HCT116 (cell line): Measurements from ENCODE around the gene GSN. TPM values are rescaled to one million over a fixed set of nuclear protein-coding genes. Genes with fewer than 3 reads are reported as not detected.

Source experiments
- ATAC-seq: fragments of 200-7000 bp; cut with Tn5 transposase; 2 replicates; pipeline ENCODE4 v1.9.1; 2020; ENCODE audit warnings: mild to moderate bottlenecking, moderate library complexity
- BruUV-seq: library from RNA; stranded (reverse); fragments of 400-500 nt; replicated peaks from 2 replicates; lab custom pipeline; 2021; lab: Mats Ljungman, UMichigan
- CTCF ChIA-PET: fragments of 300-600 bp; sonication (Branson Sonifier 250); formaldehyde crosslinking; loops from one replicate; lab custom pipeline; 2021; ENCODE audit warnings: antibody characterized with exemption; lab: Charles Lee
- POLR2A ChIA-PET: fragments of 300-600, 350-600 bp; sonication (Branson Sonifier 250); formaldehyde crosslinking; loops from one replicate; lab custom pipeline; 2021; ENCODE audit warnings: antibody characterized with exemption; lab: Charles Lee
- RAD21 ChIA-PET, 2 experiments: fragments of 300-600 bp; sonication (Branson Sonifier 250); formaldehyde crosslinking; loops; one replicate each; lab custom pipeline; 2023; ENCODE audit warnings: low total read pairs in 2 of 2; ENCODE audit not compliant: uncharacterized antibody in 2 of 2, unreplicated experiment in 2 of 2, low non-redundant PET in 1 of 2; lab: Charles Lee
- DNase-seq: peaks from one replicate; pipeline ENCODE4 v3.0.0-alpha.2; 2010; ENCODE audit warnings: low read depth, low spot score
- H2AFZ ChIP-seq: fragments of 200-600 bp; shearing (Covaris generic), sonication (generic); 2 replicates; pipeline ENCODE4 v1.6.1; 2017; ENCODE audit warnings: low read depth, mixed run types, mixed read lengths, antibody characterized with exemption, low read length; ENCODE audit not compliant: poor library complexity, severe bottlenecking
- H3K27ac ChIP-seq: 2 replicates; pipeline ENCODE4 v1.5.1; 2012; ENCODE audit warnings: low read depth, low read length
- H3K27me3 ChIP-seq: fragments of 200-600 bp; sonication (generic); 2 replicates; pipeline ENCODE4 v1.6.1; 2016; ENCODE audit warnings: mixed run types, low read length, mixed read lengths; ENCODE audit not compliant: insufficient read depth
- H3K36me3 ChIP-seq, 2 experiments: fragments of 200-500 bp in 1 of 2; fragments of 200-600 bp in 1 of 2; sonication (Bioruptor generic) in 1 of 2; sonication (generic) in 1 of 2; 2 replicates each; pipeline versions ENCODE4 v1.5.1 to v1.6.1; 2014 to 2016; ENCODE audit warnings: low read length in 2 of 2, inconsistent platforms in 1 of 2, mixed read lengths in 1 of 2, mixed run types in 1 of 2; ENCODE audit not compliant: insufficient read depth in 2 of 2, control insufficient read depth in 1 of 2
- H3K4me1 ChIP-seq, 2 experiments: fragments of 200-600 bp in 1 of 2; sonication (generic) in 1 of 2; 2 replicates each; pipeline versions ENCODE4 v1.5.1 to v1.6.1; 2012 to 2017; ENCODE audit warnings: low read length in 2 of 2, inconsistent platforms in 1 of 2, mild to moderate bottlenecking in 1 of 2, mixed read lengths in 1 of 2, mixed run types in 1 of 2, moderate library complexity in 1 of 2; ENCODE audit not compliant: insufficient read depth in 2 of 2, control insufficient read depth in 1 of 2
- H3K4me2 ChIP-seq: fragments of 200-600 bp; sonication (generic); 2 replicates; pipeline ENCODE4 v1.6.1; 2017; ENCODE audit warnings: mixed run types, low read length, mixed read lengths
- H3K4me3 ChIP-seq, 2 experiments: fragments of 200-600 bp in 1 of 2; sonication (generic) in 1 of 2; replicated peaks in 1 of 2; 2 replicates each; pipeline ENCODE4 v1.5.1; 2011 to 2016; ENCODE audit warnings: low read length in 2 of 2, control low read depth in 1 of 2, low read depth in 1 of 2, mild to moderate bottlenecking in 1 of 2, mixed read lengths in 1 of 2, mixed run types in 1 of 2
- H3K79me2 ChIP-seq: fragments of 200-600 bp; sonication (generic); 2 replicates; pipeline ENCODE4 v1.6.1; 2017; ENCODE audit warnings: mild to moderate bottlenecking, mixed run types, low read length, moderate library complexity, mixed read lengths; ENCODE audit not compliant: insufficient read depth
- H3K9ac ChIP-seq: fragments of 200-600 bp; sonication (generic); 2 replicates; pipeline ENCODE4 v1.6.1; 2016; ENCODE audit warnings: low read length, mixed read lengths
- H3K9me2 ChIP-seq: fragments of 200-600 bp; sonication (generic), shearing (Covaris generic); 2 replicates; pipeline ENCODE4 v1.6.1; 2017; ENCODE audit warnings: mixed run types, mild to moderate bottlenecking, moderate library complexity; ENCODE audit not compliant: insufficient read depth
- H3K9me3 ChIP-seq, 2 experiments: fragments of 200-500 bp in 1 of 2; fragments of 200-600 bp in 1 of 2; sonication (Bioruptor generic) in 1 of 2; sonication (generic) in 1 of 2; 2 replicates each; pipeline ENCODE4 v1.6.1; 2014 to 2017; ENCODE audit warnings: low read length in 2 of 2, mixed read lengths in 2 of 2, inconsistent platforms in 1 of 2, low read depth in 1 of 2, mild to moderate bottlenecking in 1 of 2, mixed run types in 1 of 2, moderate library complexity in 1 of 2; ENCODE audit not compliant: control insufficient read depth in 1 of 2, insufficient read depth in 1 of 2
- H4K20me1 ChIP-seq: fragments of 200-600 bp; sonication (generic), shearing (Covaris generic); 2 replicates; pipeline ENCODE4 v1.6.1; 2017; ENCODE audit warnings: mixed run types, mild to moderate bottlenecking, moderate library complexity; ENCODE audit not compliant: insufficient read depth
- CBX3 ChIP-seq: IDR thresholded peaks from 2 replicates; pipeline ENCODE4 v1.6.1; 2012; ENCODE audit warnings: low read depth
- CEBPB ChIP-seq: IDR thresholded peaks from 2 replicates; pipeline ENCODE4 v1.6.1; 2012; ENCODE audit warnings: low read depth
- CTCF ChIP-seq, 3 experiments: fragments of 200-600 bp in 1 of 3; sonication (generic) in 1 of 3; IDR thresholded peaks in 2 of 3; conservative IDR thresholded peaks in 1 of 3; 2 replicates each; pipeline ENCODE4 v1.5.1; 2012 to 2017; ENCODE audit warnings: low read depth in 2 of 3, low read length in 2 of 3, antibody characterized with exemption in 1 of 3, borderline replicate concordance in 1 of 3, control low read depth in 1 of 3, mild to moderate bottlenecking in 1 of 3, mixed read lengths in 1 of 3, mixed run types in 1 of 3, moderate library complexity in 1 of 3; ENCODE audit not compliant: insufficient read depth in 1 of 3
- EZH2 ChIP-seq: fragments of 200-600 bp; sonication (generic); IDR thresholded peaks from 2 replicates; pipeline ENCODE4 v1.6.1; 2017; ENCODE audit warnings: antibody characterized with exemption, mixed run types
- EZH2phosphoT487 ChIP-seq: fragments of 200-600 bp; IDR thresholded peaks from 2 replicates; pipeline ENCODE4 v1.6.1; 2018; ENCODE audit warnings: antibody characterized with exemption, borderline replicate concordance
- FOSL1 ChIP-seq: IDR thresholded peaks from 2 replicates; pipeline ENCODE4 v1.6.1; 2012; ENCODE audit warnings: low read depth
- MAX ChIP-seq: IDR thresholded peaks from 2 replicates; pipeline ENCODE4 v1.6.1; 2012
- POLR2AphosphoS5 ChIP-seq: IDR thresholded peaks from 2 replicates; pipeline ENCODE4 v1.6.1; 2011; ENCODE audit warnings: mild to moderate bottlenecking, low read depth, low read length, moderate library complexity
- SIN3A ChIP-seq: IDR thresholded peaks from 2 replicates; pipeline ENCODE4 v1.6.1; 2012; ENCODE audit warnings: low read depth
- SP1 ChIP-seq: IDR thresholded peaks from 2 replicates; pipeline ENCODE4 v1.6.1; 2012; ENCODE audit warnings: low read depth
- TCF7L2 ChIP-seq: IDR thresholded peaks from 2 replicates; pipeline ENCODE4 v1.7.0; 2011; ENCODE audit warnings: borderline replicate concordance, inconsistent platforms; ENCODE audit not compliant: insufficient read depth, insufficient read length; ENCODE audit errors: extremely low read depth
- ZNF274 ChIP-seq: fragments of 200-500 bp; sonication (Bioruptor generic); IDR thresholded peaks from 2 replicates; pipeline ENCODE4 v1.6.1; 2014; ENCODE audit warnings: mild to moderate bottlenecking, low read depth, low read length, inconsistent platforms
- intact Hi-C: fragments of 100-400 bp; cut with micrococcal nuclease; formaldehyde crosslinking; loops from 2 replicates; pipeline ENCODE4 v1.10.0; 2022
- total RNA-seq: library from RNA; stranded (reverse); gene quantifications from one replicate; pipeline ENCODE4 v1.2.1, GENCODE V29; 2021; ENCODE audit not compliant: unreplicated experiment

Gene GSN
- total RNA-seq, 1 experiment from 2014 or later: 71.3 TPM

- TF ChIP-seq EZH2phosphoT487 (no peak), CBX3 (no peak), CEBPB (no peak), EZH2 (no peak), FOSL1 (no peak), SIN3A (no peak), ZNF274 (no peak), POLR2AphosphoS5 (no peak), MAX (no peak), CTCF (IDR thresholded peaks at IDR 0.05 in 2 of 3, conservative IDR thresholded peaks at IDR 0.05 in 1 of 3; ENCODE audit: borderline replicate concordance in 1 of 3, insufficient read depth in 1 of 3, low read depth in 2 of 3, low read length in 2 of 3) (no peak), TCF7L2 (no peak)
- TF ChIP-seq, all 23 proteins: peak for 0
Measured at GRCh38 chr9:121331549-121331948, 63.6 kb downstream of the GSN start (continued).

- H2AFZ ChIP-seq: no peak overlapping the region
- no TSS peak for BruUV-seq
- CTCF ChIA-PET: interaction anchor here (1.0 kb wide), 1 partner anchor 44 kb away, joined by 3 read pairs; no protein-coding TSS in a partner anchor
- H3K9me2 ChIP-seq: no peaks in the 10 kb centered on the region
- H3K27me3 ChIP-seq: no peaks in the 10 kb centered on the region
- H3K79me2 ChIP-seq: no peaks in the 10 kb centered on the region
- peak; percentile 67 for ATAC-seq
- no peaks in the 10 kb centered on the region for H4K20me1 ChIP-seq
- H3K36me3 ChIP-seq: peaks cover 4 to 12% of the 10 kb centered on the region in 2 experiments; a peak in 3 of 4 replicates
- DNase-seq: no peak
- RAD21 ChIA-PET: no interaction called here
- H3K27ac ChIP-seq: no peak overlapping the region
- no peaks in the 10 kb centered on the region for H3K4me1 ChIP-seq
- no peaks in the 10 kb centered on the region for H3K9me3 ChIP-seq
- no peak overlapping the region for H3K4me3 ChIP-seq
- no peak for TF ChIP-seq SP1
- peak in 2 of 3 experiments; percentile 31 to 38; a peak in 3 of 6 replicates for TF ChIP-seq CTCF (IDR thresholded peaks at IDR 0.05 in 2 of 3, conservative IDR thresholded peaks at IDR 0.05 in 1 of 3; ENCODE audit: borderline replicate concordance in 1 of 3, insufficient read depth in 1 of 3, low read depth in 2 of 3, low read length in 2 of 3)
- intact Hi-C loops: no loop called here
- H3K9ac ChIP-seq: no peak overlapping the region
- H3K4me2 ChIP-seq: no peak overlapping the region
- POLR2A ChIA-PET: no interaction called here
Measured at GRCh38 chr9:121331992-121332685, 64.2 kb downstream of the GSN start.
